ENCODE results near the gene RSRP1. TPM values are rescaled to one million over a fixed set of nuclear protein-coding genes. Genes with fewer than 3 reads are reported as not detected.
A peak's percentile ranks its signal among the peaks of the same experiment; 100 is the strongest.

Gene RSRP1
- total and polyA plus RNA-seq, 4 experiments from 2014 or later = 33.1 to 494 (median 264) TPM

DNA sequence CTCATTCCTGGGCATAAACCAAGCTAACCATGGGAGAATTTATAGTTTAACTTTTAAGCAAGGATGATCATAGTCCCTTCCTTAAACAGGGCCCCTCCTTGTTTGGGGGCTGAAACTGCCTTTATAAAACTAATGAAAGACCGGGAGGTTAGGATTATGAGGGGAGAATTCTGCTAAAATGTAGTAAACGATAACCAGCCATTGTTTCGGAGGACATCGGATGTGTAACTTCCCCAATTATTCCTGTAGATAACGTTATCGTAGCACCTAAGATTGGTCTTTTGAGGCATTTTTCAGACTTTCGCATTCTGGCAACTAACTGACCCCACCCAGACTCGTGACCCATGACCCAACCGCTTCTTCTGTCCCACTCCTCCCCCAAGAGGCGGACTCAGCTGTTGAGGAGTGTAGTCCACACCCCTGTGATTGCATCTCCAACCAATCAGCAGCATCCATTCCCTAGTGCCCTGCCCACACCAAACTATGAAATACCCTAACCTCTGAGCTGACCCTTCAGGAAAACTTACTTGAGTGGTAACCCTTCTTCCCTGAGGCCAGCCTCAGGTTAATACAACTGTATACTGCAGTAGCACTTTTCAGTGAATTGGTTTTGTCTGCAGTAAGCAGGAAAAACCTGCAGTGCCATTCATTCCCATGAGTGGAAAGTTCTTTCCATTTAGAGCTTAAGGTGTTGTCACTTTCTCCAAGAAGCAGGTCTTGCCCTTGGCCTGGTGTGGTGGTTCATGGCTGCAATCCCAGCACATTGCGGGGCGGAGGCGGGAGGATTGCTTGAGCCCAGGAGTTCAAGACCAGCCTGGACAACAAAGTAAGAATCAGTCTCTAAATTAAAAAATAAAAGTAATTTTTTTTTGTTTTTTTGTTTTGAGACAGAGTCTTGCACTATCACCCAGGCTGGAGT is 14.1 kb downstream of the RSRP1 start:
- no peaks in the 10 kb centered on the region for H3K27me3 Mint-ChIP-seq
- peaks cover 20 to 32% of the 10 kb centered on the region in 2 donors for H3K36me3 Mint-ChIP-seq
- H3K4me3 ChIP-seq (ENCODE audit: low read length in 2 of 2) = peak overlapping the region; percentile 80 to 83
- H3K27ac Mint-ChIP-seq = no peak overlapping the region
- no peak overlapping the region for H3K4me3 Mint-ChIP-seq
- H3K27ac ChIP-seq (ENCODE audit: low read depth, low read length) = peak overlapping the region; percentile 94
- H3K27me3 ChIP-seq (ENCODE audit: insufficient read depth, low read length) = no peaks in the 10 kb centered on the region
- ChIA-PET POLR2A (ENCODE audit: partially characterized antibody) (interaction anchor here (0.6 to 3.7 kb wide), 22 partner anchors 10 to 1921 kb away, joined by 3 to 109 read pairs (median 4); partner anchors contain the start of genes CLIC4, MACO1, MTFR1L and RSRP1), CTCF (ENCODE audit: partially characterized antibody) (interaction anchor here (1.5 to 2.6 kb wide), 2 partner anchors 12 to 15 kb away, joined by 6 to 7 read pairs; partner anchors contain the start of gene RSRP1)
- H3K9me3 ChIP-seq (ENCODE audit: control insufficient read depth in 1 of 2, low read length in 2 of 2) = no peaks in the 10 kb centered on the region
- H3K4me1 ChIP-seq (ENCODE audit: insufficient read depth, low read length) = peaks cover 32% of the 10 kb centered on the region
- intact Hi-C loops (cut with micrococcal nuclease) = loop anchor here (1.0 to 2.0 kb wide), 3 partner anchors 7 to 106 kb away; partner anchors contain the start of genes RSRP1 and TMEM50A
- no peaks in the 10 kb centered on the region for H3K9me3 Mint-ChIP-seq
- H3K4me1 Mint-ChIP-seq = peaks cover 13 to 29% (median 16%) of the 10 kb centered on the region in 4 donors
- DNase-seq = peak; percentile 38 to 69 (median 45)
- H3K36me3 ChIP-seq (ENCODE audit: insufficient read depth, low read length) = peaks cover 21% of the 10 kb centered on the region

DNA sequence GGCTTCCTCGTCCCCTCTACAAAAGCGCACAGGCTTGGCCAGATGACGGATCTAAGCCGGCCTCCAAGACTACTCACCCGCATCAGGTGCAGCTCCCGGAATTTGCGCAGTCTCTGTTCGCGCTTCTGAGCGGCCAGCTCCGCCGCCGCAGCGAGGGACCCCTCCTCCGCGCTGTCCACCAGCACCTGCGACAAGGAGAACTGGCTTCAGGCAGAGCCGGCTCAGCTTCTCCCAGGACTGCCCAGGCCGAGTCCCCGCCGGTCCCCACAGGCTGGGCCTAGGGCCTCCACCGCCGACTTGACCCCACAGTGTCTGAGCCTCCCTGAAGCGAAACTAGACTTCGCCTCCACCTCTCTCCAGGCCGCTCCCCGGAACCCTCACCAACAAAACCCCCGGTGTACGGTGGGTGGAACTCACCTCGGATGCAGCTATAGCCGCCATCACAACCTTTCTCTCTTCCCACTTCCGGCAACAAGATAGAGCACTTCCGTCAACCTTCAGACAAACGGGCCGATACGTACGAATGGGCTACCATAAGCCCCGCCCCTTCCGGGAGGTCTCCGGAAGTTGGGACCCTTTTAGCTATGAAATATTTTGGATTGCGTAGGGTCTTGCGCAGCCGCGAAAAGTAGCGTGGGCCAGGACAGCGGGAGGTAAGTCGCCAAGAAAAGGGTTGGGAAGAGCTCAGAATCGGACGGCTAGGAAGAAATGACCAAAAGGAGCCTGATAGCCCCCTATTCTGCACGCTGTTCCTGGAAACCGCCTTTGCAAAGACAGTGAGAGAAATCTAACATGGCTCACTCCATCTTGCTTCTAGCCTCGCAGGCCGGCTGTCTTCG is 15.0 kb downstream of the RSRP1 start, which contains the start of gene SYF2:
TSS of gene SYF2 (minus strand) at position 476 of the 839 bp plus-strand sequence. CDS start at position 441, 35 bp downstream.
- Mint-ChIP-seq H3K9me3 (no peaks in the 10 kb centered on the region), H3K27ac (no peak within 1 kb of the TSS), H3K27me3 (no peaks in the 10 kb centered on the region), H3K4me3 (no peak within 1 kb of the TSS), H3K36me3 (peaks cover 28 to 40% of the 10 kb centered on the region in 2 donors), H3K4me1 (peaks cover 13 to 26% (median 15%) of the 10 kb centered on the region in 4 donors)
- intact Hi-C loops (cut with micrococcal nuclease) = loop anchor here (1.0 to 2.0 kb wide), 3 partner anchors 8 to 107 kb away; partner anchors contain the start of genes RSRP1 and TMEM50A
- H3K9me3 ChIP-seq (ENCODE audit: control insufficient read depth in 1 of 2, low read length in 2 of 2) = no peaks in the 10 kb centered on the region
- peak within 1 kb of the TSS; percentile 94 for H3K27ac ChIP-seq (ENCODE audit: low read depth, low read length)
- peak; percentile 88 to 95 (median 91) for DNase-seq
- POLR2A ChIA-PET (ENCODE audit: partially characterized antibody) = interaction anchor here (0.6 to 3.7 kb wide), 26 partner anchors 11 to 1922 kb away, joined by 3 to 109 read pairs (median 4); partner anchors contain the start of genes CLIC4, MACO1, MTFR1L and RSRP1
- CTCF ChIA-PET (ENCODE audit: partially characterized antibody) = interaction anchor here (0.6 to 2.6 kb wide), 6 partner anchors 8 to 483 kb away, joined by 3 to 7 read pairs (median 6); partner anchors contain the start of gene RSRP1
- peaks cover 28% of the 10 kb centered on the region for H3K36me3 ChIP-seq (ENCODE audit: insufficient read depth, low read length)
- H3K4me3 ChIP-seq (ENCODE audit: low read length in 2 of 2) = peak within 1 kb of the TSS; percentile 80 to 83
- peaks cover 27% of the 10 kb centered on the region for H3K4me1 ChIP-seq (ENCODE audit: insufficient read depth, low read length)
- H3K27me3 ChIP-seq (ENCODE audit: insufficient read depth, low read length) = no peaks in the 10 kb centered on the region

DNA sequence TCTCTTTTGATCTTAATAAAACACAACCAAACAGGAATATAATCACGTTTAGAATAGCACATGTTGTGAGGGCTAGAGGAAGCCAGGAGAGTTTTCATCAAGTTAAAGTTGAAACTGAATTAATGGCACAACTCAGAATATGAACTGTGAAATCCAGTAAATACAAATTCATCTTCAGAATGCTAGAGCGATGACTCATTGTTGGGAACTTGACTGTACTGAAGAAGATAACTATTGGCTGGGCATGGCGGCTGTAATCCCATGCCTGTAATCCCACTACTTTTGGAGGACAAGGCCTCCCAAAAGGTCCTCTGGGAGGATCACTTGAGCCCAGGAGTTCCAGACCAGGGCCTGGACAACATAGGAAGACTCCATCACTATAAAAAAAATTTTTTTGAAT is 23.8 kb downstream of the RSRP1 start:
- CTCF ChIA-PET (ENCODE audit: partially characterized antibody) = interaction anchor here (0.6 kb wide), 1 partner anchor 9 kb away, joined by 4 read pairs; no protein-coding TSS in a partner anchor
- no peak overlapping the region for H3K27ac ChIP-seq (ENCODE audit: low read depth, low read length)
- H3K36me3 ChIP-seq (ENCODE audit: insufficient read depth, low read length) = peaks cover 52% of the 10 kb centered on the region
- peak overlapping the region in 2 of 7 donors; percentile 6 to 23 for H3K27ac Mint-ChIP-seq
- peaks cover 0 to 6% (median 0%) of the 10 kb centered on the region in 4 donors for H3K4me1 Mint-ChIP-seq
- intact Hi-C loops (cut with micrococcal nuclease) = no loop called here
- no peak for DNase-seq
- peaks cover 54 to 70% of the 10 kb centered on the region in 2 donors for H3K36me3 Mint-ChIP-seq
- H3K4me1 ChIP-seq (ENCODE audit: insufficient read depth, low read length) = no peaks in the 10 kb centered on the region
- no peaks in the 10 kb centered on the region for H3K27me3 ChIP-seq (ENCODE audit: insufficient read depth, low read length)
- H3K4me3 ChIP-seq (ENCODE audit: low read length in 2 of 2) = no peak overlapping the region
- POLR2A ChIA-PET (ENCODE audit: partially characterized antibody) = no interaction called here
- no peaks in the 10 kb centered on the region for H3K9me3 ChIP-seq (ENCODE audit: control insufficient read depth in 1 of 2, low read length in 2 of 2)
- H3K4me3 Mint-ChIP-seq = no peak overlapping the region
- H3K27me3 Mint-ChIP-seq = no peaks in the 10 kb centered on the region
- no peaks in the 10 kb centered on the region for H3K9me3 Mint-ChIP-seq

DNA sequence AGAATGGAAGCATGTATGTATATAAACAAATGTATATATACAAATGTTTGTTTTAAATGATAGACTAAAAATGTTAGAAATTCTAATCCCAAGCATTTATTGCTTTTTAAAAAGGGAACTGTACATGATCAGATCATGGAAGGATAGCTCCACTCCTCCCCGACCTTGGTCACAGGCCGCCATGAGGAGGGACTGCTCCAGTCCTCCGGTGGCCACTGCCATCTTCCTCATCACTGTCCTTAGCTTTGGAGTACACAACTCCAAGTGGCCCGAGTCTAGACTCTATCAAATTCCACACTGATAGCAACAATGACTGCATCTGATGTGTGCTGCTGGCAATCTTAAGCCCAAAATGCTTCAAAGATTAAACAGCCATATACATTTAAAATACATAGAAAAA is 24.6 kb downstream of the RSRP1 start:
- intact Hi-C loops (cut with micrococcal nuclease) = no loop called here
- Histone ChIP-seq H3K27ac (ENCODE audit: low read depth, low read length) (no peak overlapping the region), H3K4me1 (ENCODE audit: insufficient read depth, low read length) (no peaks in the 10 kb centered on the region), H3K9me3 (ENCODE audit: control insufficient read depth in 1 of 2, low read length in 2 of 2) (no peaks in the 10 kb centered on the region), H3K36me3 (ENCODE audit: insufficient read depth, low read length) (peaks cover 44% of the 10 kb centered on the region), H3K27me3 (ENCODE audit: insufficient read depth, low read length) (no peaks in the 10 kb centered on the region), H3K4me3 (ENCODE audit: low read length in 2 of 2) (no peak overlapping the region)
- DNase-seq = no peak
- Mint-ChIP-seq H3K27me3 (no peaks in the 10 kb centered on the region), H3K4me1 (peaks cover 0 to 2% (median 0%) of the 10 kb centered on the region in 4 donors), H3K9me3 (no peaks in the 10 kb centered on the region), H3K27ac (no peak overlapping the region), H3K36me3 (peaks cover 48 to 61% of the 10 kb centered on the region in 2 donors), H3K4me3 (no peak overlapping the region)
- POLR2A ChIA-PET (ENCODE audit: partially characterized antibody) = interaction anchor here (1.2 kb wide), 1 partner anchor 25 kb away, joined by 3 read pairs; the partner anchor contains the start of gene RSRP1
- CTCF ChIA-PET (ENCODE audit: partially characterized antibody) = no interaction called here

DNA sequence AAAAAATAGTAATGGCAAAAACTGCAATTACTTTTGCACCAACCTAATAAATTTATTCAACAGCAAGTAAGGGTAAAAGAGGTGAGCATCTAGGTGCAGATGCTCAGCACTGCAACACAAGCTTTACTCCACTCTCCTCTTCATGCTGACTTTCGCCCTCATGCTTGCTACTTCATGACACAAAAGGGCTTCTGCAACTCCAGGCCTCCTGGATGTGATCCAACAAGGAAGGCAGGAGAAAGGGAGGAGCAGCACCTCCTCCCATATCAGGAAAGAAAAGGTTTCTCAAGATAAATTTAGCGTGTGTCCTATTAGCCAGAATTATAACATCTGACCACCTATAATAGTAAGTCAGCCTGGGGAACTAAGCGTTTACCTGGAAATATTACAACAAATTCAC is 26.6 kb downstream of the RSRP1 start:
- intact Hi-C loops (cut with micrococcal nuclease) = no loop called here
- Mint-ChIP-seq H3K9me3 (peaks cover 0 to 2% (median 0%) of the 10 kb centered on the region in 8 donors), H3K4me1 (peaks cover 3 to 6% (median 5%) of the 10 kb centered on the region in 4 donors), H3K27ac (peak overlapping the region in 1 of 7 donors; percentile 78), H3K4me3 (no peak overlapping the region), H3K27me3 (no peaks in the 10 kb centered on the region), H3K36me3 (peaks cover 35 to 48% of the 10 kb centered on the region in 2 donors)
- no peaks in the 10 kb centered on the region for H3K9me3 ChIP-seq (ENCODE audit: control insufficient read depth in 1 of 2, low read length in 2 of 2)
- DNase-seq = no peak
- no peaks in the 10 kb centered on the region for H3K4me1 ChIP-seq (ENCODE audit: insufficient read depth, low read length)
- CTCF ChIA-PET (ENCODE audit: partially characterized antibody) = no interaction called here
- H3K36me3 ChIP-seq (ENCODE audit: insufficient read depth, low read length) = peaks cover 31% of the 10 kb centered on the region
- no peak overlapping the region for H3K4me3 ChIP-seq (ENCODE audit: low read length in 2 of 2)
- no peaks in the 10 kb centered on the region for H3K27me3 ChIP-seq (ENCODE audit: insufficient read depth, low read length)
- H3K27ac ChIP-seq (ENCODE audit: low read depth, low read length) = no peak overlapping the region
- POLR2A ChIA-PET (ENCODE audit: partially characterized antibody) = no interaction called here

DNA sequence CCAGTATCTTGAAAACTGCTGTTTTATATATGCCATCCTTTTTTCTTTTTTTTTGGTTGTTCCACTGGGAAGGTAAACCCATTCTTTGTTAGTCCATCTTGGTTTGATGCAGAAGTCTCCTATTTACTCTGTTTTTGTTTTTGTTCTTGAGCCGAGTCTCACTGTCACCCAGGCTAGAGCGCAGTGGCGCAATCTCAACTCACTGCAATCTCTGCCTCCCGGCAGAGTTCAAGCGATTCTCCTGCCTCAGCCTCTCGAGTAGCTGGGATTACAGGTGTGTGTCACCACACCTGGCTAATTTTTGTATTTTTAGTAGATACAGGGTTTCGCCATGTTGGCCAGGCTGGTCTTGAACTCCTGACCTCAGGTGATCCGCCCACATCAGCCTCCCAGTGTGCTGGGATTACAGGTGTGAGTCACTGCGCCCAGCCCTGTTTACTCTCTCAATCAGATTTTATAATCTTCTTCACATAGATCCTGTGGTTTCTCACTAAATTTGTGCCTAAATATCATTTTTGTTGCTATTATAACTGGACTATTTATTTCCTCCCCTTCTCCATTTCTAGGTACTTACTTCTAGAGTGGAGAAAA is 27.5 kb downstream of the RSRP1 start:
- ChIA-PET CTCF (ENCODE audit: partially characterized antibody) (interaction anchor here (2.4 kb wide), 1 partner anchor 14 kb away, joined by 10 read pairs; no protein-coding TSS in a partner anchor), POLR2A (ENCODE audit: partially characterized antibody) (interaction anchor here (1.1 to 1.4 kb wide), 2 partner anchors 9 to 13 kb away, joined by 4 to 5 read pairs; partner anchors contain the start of gene SYF2)
- H3K27me3 ChIP-seq (ENCODE audit: insufficient read depth, low read length) = no peaks in the 10 kb centered on the region
- Mint-ChIP-seq H3K36me3 (peaks cover 32 to 44% of the 10 kb centered on the region in 2 donors), H3K4me3 (no peak overlapping the region), H3K4me1 (peaks cover 3 to 6% (median 5%) of the 10 kb centered on the region in 4 donors), H3K27me3 (no peaks in the 10 kb centered on the region), H3K9me3 (peaks cover 0 to 2% (median 0%) of the 10 kb centered on the region in 8 donors), H3K27ac (peak overlapping the region in 2 of 7 donors; percentile 25 to 42)
- H3K4me3 ChIP-seq (ENCODE audit: low read length in 2 of 2) = no peak overlapping the region
- no peak overlapping the region for H3K27ac ChIP-seq (ENCODE audit: low read depth, low read length)
- H3K9me3 ChIP-seq (ENCODE audit: control insufficient read depth in 1 of 2, low read length in 2 of 2) = no peaks in the 10 kb centered on the region
- H3K4me1 ChIP-seq (ENCODE audit: insufficient read depth, low read length) = no peaks in the 10 kb centered on the region
- intact Hi-C loops (cut with micrococcal nuclease) = no loop called here
- H3K36me3 ChIP-seq (ENCODE audit: insufficient read depth, low read length) = peaks cover 28% of the 10 kb centered on the region
- no peak for DNase-seq
